ENCODE data around the gene GREB1L. TPM values are rescaled to one million over a fixed set of nuclear protein-coding genes. Genes with fewer than 3 reads are reported as not detected.

GREB1L gene
- total RNA-seq, 2 experiments from 2014 or later = not detected

- CTCF ChIA-PET = no interaction called here
- no peaks in the 10 kb centered on the region for H3K36me3 Mint-ChIP-seq (ENCODE audit: low read depth)
- Histone ChIP-seq H3K4me1 (ENCODE audit: insufficient read depth, low read length) (no peaks in the 10 kb centered on the region), H3K27ac (ENCODE audit: low read depth in 1 of 2, low read length in 2 of 2) (no peak overlapping the region), H3K27me3 (ENCODE audit: control insufficient read depth in 1 of 2, insufficient read depth in 2 of 2, low read length in 2 of 2) (peaks cover 0 to 3% of the 10 kb centered on the region in 2 experiments), H3K4me3 (ENCODE audit: low read length) (no peak overlapping the region), H3K36me3 (ENCODE audit: insufficient read depth, low read length) (no peaks in the 10 kb centered on the region), H3K9me3 (ENCODE audit: control insufficient read depth in 1 of 2, insufficient read depth in 1 of 2, low read length in 2 of 2) (no peaks in the 10 kb centered on the region)
- H3K4me1 Mint-ChIP-seq (ENCODE audit: low read depth) = no peaks in the 10 kb centered on the region
- no peak for ATAC-seq (ENCODE audit: poor library complexity)
- DNase-seq = no peak
- no peak overlapping the region for H3K4me3 Mint-ChIP-seq
- intact Hi-C loops (cut with DNase I, micrococcal nuclease) = no loop called here
- H3K27ac Mint-ChIP-seq = no peak overlapping the region
- TF ChIP-seq CTCF (IDR thresholded peaks at IDR 0.05) = no peak
- POLR2A ChIA-PET = no interaction called here
- no peaks in the 10 kb centered on the region for H3K9me3 Mint-ChIP-seq
- H3K27me3 Mint-ChIP-seq = peaks cover 16% of the 10 kb centered on the region
These were observed 160.2 kb downstream of the GREB1L start for GRCh38 chr18:21402272-21402671.

DNA sequence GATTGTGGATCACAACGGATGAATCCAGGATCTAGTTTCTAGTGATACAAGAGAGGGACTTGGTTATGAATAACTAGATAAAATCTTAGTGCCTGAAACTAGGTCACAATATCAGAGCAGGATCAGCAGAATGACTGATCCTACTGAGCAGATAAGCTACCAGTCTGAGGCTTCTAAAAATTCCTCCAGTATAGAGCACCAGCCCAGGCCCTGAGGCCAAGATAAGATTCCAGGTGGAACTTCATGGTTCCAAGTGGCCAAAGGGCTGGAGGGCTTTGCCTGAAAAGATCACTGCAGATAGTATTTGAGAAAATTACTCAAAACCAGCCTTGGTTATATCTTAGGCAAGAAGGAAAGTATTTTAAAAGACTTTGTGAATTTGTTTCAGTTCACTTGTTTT is 162.4 kb downstream of the GREB1L start:
- no peak overlapping the region for H3K27ac Mint-ChIP-seq
- peaks cover 10% of the 10 kb centered on the region for H3K27me3 Mint-ChIP-seq

DNA sequence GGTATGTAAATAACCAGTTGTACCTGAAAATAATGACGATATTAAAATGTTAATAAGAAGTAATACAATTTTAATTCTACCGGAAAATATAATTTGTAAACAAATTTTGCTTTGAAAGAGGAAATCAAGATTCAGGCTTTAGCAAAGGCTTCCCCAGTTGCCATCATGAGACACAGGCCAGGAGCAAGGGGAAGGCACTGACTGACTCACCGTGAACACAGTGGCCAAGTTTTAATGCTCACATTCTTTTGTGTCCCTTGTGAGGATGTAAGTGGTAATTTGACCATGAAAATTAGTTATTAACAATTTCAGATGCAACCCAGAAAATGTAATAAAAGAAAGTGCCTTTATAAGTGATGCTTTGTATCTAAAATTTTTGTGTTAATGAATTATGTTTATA is 164.1 kb downstream of the GREB1L start:
- Mint-ChIP-seq H3K4me1 (ENCODE audit: low read depth) (no peaks in the 10 kb centered on the region), H3K27me3 (peaks cover 10% of the 10 kb centered on the region), H3K4me3 (no peak overlapping the region), H3K9me3 (peaks cover 2% of the 10 kb centered on the region), H3K36me3 (ENCODE audit: low read depth) (no peaks in the 10 kb centered on the region), H3K27ac (no peak overlapping the region)
- no peak for TF ChIP-seq CTCF (IDR thresholded peaks at IDR 0.05)
- ATAC-seq (ENCODE audit: poor library complexity) (no peak), DNase-seq (no peak)
- H3K4me3 ChIP-seq (ENCODE audit: low read length) = no peak overlapping the region
- H3K27me3 ChIP-seq (ENCODE audit: control insufficient read depth in 1 of 2, insufficient read depth in 2 of 2, low read length in 2 of 2) = peaks cover 0 to 3% of the 10 kb centered on the region in 2 experiments
- ChIA-PET POLR2A (no interaction called here), CTCF (interaction anchor here (1.1 kb wide), 1 partner anchor 15 kb away, joined by 3 read pairs; no protein-coding TSS in a partner anchor)
- H3K9me3 ChIP-seq (ENCODE audit: control insufficient read depth in 1 of 2, insufficient read depth in 1 of 2, low read length in 2 of 2) = no peaks in the 10 kb centered on the region
- H3K4me1 ChIP-seq (ENCODE audit: insufficient read depth, low read length) = no peaks in the 10 kb centered on the region
- no peaks in the 10 kb centered on the region for H3K36me3 ChIP-seq (ENCODE audit: insufficient read depth, low read length)
- intact Hi-C loops (cut with DNase I, micrococcal nuclease) = no loop called here
- H3K27ac ChIP-seq (ENCODE audit: low read depth in 1 of 2, low read length in 2 of 2) = no peak overlapping the region

More for the DNA sequence above, 162.4 kb downstream of the GREB1L start:
- no peak overlapping the region for H3K27ac ChIP-seq (ENCODE audit: low read depth in 1 of 2, low read length in 2 of 2)
- POLR2A ChIA-PET = no interaction called here
- no peak for ATAC-seq (ENCODE audit: poor library complexity)
- Mint-ChIP-seq H3K36me3 (ENCODE audit: low read depth) (no peaks in the 10 kb centered on the region), H3K4me3 (no peak overlapping the region), H3K9me3 (peaks cover 2% of the 10 kb centered on the region), H3K4me1 (ENCODE audit: low read depth) (no peaks in the 10 kb centered on the region)
- CTCF ChIA-PET = no interaction called here
- no peak for TF ChIP-seq CTCF (IDR thresholded peaks at IDR 0.05)
- no peak overlapping the region for H3K4me3 ChIP-seq (ENCODE audit: low read length)
- H3K4me1 ChIP-seq (ENCODE audit: insufficient read depth, low read length) = no peaks in the 10 kb centered on the region
- H3K36me3 ChIP-seq (ENCODE audit: insufficient read depth, low read length) = no peaks in the 10 kb centered on the region
- no peak for DNase-seq
- intact Hi-C loops (cut with DNase I, micrococcal nuclease) = no loop called here
- H3K27me3 ChIP-seq (ENCODE audit: control insufficient read depth in 1 of 2, insufficient read depth in 2 of 2, low read length in 2 of 2) = peaks cover 0 to 3% of the 10 kb centered on the region in 2 experiments
- H3K9me3 ChIP-seq (ENCODE audit: control insufficient read depth in 1 of 2, insufficient read depth in 1 of 2, low read length in 2 of 2) = no peaks in the 10 kb centered on the region
